Cardiac septum (tissue), 1 donor: ENCODE measurements around the gene CHST8. TPM values are rescaled to one million over a fixed set of nuclear protein-coding genes. Genes with fewer than 3 reads are reported as not detected.
"Not testable (repeated sequence)": the region's sequence is repeated elsewhere in the genome, so short reads cannot be mapped to it uniquely, and the experiment has no call there.

ENCODE experiments used
- DNase-seq: peaks from one replicate; pipeline ENCODE4 v3.0.0-alpha.2; 2020; ENCODE audit warnings: low spot score
- intact Hi-C: fragments of 100-400 bp; cut with DNase I; formaldehyde crosslinking; loops from one replicate; pipeline ENCODE4 v1.14.0; 2022
- total RNA-seq: library from RNA; stranded (reverse); fragmentation: NEBNext Ultra II Directional; extraction: Animal tissue kit (Norgen Biotek cat#: 25700); gene quantifications from one replicate; pipeline ENCODE4 v1.2.1, GENCODE V29; 2021
- donor health status: DM: no; HTN: no; CAD: no.

Gene CHST8
- total RNA-seq, 1 donor from 2014 or later, result 0.27 TPM

DNA sequence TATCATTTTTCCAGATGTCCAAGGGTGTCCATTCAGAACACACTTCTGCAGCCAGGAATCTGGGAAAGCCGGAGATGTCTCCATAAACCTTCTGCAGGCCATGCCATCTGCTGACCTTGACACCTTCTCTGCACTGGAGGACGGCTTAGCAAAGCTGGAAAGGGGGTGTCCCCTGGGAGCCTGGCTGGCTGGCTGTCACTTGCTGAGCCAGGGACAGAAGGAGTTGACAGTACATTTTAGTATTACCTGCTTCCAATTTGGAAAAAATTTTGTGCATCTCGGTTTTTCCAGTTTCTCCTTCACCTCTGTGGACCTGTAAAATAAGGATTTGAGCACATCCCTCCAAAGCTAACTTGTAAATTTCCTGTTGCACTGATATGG is 8.1 kb upstream of the CHST8 start:
- intact Hi-C loops, result no loop called here
- DNase-seq, result no peak

DNA sequence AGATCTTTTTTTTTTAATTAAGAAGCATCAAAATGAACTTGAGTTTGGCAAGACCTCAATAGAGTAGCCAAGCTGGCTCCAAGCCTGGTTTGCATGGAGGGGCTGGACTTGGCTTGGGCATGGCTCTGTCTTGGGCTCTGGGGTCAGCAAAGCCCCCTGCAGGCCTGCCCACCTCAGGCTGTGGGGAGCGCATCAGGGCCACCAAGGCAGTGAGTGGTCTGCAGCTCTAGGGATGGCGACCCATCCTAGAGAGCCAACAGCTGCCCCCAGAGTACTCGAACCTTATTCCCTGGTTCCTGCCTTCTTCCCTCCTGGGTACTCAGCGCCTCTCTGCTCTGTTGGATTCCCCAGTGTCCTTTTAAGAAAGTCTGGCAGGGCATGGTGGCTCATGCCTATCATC is 5.4 kb upstream of the CHST8 start:
- DNase-seq, result no peak
- intact Hi-C loops, result no loop called here

DNA sequence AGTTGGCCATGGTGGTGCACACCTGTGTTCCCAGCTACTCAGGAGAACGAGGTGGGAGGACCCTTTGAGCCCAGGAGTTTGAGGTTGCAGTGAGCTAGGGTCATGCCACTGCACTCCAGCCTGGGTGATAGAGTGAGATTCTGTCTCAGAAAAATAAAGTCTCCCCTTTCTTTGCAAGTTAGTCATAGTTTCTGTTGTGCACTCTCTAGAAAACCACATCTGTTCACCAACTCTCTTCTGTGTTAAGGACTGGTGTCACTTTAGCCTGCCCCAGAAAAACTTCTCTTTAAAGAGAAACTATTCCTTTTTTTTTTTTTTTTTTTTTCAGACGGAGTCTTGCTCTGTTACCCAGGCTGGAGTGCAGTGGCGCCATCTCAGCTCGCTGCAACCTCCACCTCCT is 4.9 kb upstream of the CHST8 start:
- no peak for DNase-seq
- intact Hi-C loops, result no loop called here

DNA sequence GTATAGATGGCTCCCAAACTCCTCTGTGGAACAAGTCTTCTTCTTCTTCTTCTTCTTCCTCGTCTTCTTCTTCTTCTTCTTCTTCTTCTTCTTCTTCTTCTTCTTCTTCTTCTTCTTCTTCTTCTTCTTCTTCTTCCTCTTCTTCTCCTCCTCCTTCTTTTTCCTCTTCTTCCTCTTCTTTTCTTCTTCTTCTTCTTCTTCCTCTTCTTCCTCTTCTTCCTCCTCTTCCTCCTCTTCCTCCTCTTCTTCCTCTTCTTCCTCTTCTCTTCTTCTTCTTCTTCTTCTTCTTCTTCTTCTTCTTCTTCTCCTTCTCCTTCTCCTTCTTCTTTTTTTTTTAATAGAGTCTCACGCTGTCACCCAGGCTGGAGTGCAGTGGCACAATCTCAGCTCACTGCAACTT is 3.4 kb upstream of the CHST8 start:
- DNase-seq, intact Hi-C loops: not testable (repeated sequence)

DNA sequence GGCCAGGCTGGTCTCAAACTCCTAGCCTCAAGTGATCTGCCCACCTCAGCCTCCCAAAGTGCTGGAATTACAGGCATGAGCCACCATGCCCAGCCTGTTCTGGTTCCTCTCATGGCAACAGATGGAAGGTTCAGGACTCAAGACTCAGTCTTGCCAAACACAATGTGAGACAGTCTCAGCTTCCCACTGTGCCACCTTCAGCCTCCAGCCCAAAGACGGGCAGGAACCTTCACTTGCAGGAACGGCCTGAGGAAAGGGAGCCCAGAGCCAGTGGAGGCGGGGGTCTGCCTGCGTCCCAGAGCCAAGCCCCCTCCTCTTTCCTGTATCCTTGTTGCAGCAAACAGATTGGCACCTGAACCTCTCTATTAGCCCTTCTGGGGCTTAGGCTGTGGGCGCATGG is 2.9 kb upstream of the CHST8 start:
- intact Hi-C loops, result no loop called here
- no peak for DNase-seq

DNA sequence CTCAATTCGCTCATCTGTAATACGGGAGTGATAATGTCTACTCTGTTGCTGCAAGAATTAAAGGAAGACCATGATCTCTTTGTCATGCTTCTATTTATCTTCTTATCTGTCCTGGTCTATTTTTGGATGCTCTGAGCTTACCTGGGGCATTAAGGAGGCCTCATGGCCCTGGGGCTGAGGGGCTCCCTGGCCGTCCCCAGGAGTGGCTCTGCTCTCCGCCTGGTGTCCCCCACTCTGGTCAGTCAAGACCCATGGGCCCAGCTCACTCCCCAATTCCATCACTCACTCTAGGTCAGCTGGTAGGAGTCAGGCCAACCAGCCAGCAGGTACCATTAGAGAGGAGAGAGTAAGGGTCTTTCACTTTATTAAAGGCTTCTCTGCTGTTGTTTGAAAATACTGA is 1.1 kb upstream of the CHST8 start:
- intact Hi-C loops, result no loop called here

DNA sequence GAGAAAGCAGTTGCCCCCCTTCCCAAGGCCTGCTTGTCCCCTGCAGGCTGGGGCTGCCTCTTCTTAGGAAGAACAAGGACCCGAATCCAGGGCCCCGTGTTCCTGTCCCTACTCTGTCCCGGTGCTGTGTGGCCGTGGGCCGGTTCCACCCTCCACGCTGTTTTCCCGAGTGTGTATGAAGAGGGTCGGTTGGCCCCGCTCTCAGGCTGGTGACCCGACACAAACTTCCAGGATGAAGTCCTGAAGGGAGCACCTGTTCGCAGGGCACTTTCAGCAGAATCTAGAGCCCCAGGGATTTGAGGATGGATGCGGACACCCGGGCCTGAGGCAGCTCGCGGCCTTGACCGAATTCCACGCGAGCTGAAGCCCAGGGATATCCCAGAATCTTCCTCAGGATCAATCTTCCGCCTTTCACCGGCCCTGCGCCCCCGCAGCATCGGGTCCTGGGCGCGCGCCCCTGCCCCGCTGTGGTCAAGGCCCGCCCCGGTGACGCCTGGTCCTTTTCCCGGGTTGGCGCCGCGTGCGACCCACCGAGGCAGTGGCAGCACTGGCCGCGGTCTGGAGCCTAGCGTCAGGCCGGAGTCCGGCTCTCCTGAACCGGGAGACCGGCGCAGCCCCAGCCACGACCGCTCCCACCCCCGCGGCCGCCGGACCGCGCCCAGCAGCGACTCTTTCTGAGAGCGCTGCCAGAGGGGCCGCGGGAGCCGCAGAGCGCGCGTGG is 528 bp upstream of the CHST8 start:
- no peak for DNase-seq
- intact Hi-C loops, result no loop called here

More for the DNA sequence above, 1.1 kb upstream of the CHST8 start:
- DNase-seq, result no peak

DNA sequence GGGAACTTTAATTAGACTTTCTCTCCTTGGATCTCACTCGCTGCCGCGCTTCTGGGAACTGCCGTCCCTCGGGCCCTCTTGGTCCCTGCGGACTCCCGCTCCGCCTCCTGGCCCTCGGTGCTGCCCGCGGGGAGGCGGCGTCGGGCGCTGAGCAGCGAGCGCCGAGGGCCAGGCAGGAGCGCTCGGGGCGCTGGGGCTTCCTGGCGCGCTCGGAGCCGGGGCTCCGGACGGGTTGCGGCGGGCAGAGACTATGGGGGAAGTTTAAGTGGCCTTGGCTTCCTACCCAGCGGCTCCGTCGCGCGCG is 704 bp downstream of the CHST8 start:
- no peak for DNase-seq
- intact Hi-C loops, result no loop called here

DNA sequence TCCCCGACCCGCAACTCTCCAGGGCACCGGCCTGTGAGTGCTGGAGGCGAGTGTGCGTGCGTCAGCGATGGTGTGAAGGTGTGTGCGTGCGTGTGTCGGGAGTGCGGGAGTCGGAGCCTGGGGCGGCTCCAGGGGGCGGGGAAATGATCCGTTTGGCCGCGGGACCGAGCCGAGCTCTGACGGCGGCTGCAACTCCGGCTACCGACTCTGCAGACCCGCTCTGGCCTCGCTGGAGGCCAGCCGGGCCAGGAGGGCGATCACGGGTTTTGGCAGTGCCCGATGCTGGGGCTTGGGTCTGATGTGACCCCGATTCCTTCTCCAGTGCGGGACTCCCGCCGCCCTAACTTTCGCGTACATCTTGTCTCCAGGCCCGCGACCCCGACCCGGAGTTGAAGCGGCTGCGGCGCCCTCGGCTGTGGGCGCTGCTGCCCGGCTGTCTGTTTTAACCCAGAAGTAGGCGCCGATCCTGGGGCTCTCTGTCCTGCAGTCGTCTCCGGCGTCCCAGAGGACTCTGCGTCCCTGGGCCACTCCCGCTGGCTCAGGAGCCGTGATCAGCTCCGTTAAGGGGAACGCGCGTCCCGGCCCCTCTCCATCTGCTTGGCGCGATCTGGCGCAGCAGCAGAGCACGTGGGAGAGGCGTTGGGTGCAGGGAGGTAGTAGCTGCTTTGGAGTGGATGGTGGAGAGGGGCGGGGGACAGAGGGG is 1.2 kb downstream of the CHST8 start:
- intact Hi-C loops, result no loop called here
- DNase-seq, result no peak

DNA sequence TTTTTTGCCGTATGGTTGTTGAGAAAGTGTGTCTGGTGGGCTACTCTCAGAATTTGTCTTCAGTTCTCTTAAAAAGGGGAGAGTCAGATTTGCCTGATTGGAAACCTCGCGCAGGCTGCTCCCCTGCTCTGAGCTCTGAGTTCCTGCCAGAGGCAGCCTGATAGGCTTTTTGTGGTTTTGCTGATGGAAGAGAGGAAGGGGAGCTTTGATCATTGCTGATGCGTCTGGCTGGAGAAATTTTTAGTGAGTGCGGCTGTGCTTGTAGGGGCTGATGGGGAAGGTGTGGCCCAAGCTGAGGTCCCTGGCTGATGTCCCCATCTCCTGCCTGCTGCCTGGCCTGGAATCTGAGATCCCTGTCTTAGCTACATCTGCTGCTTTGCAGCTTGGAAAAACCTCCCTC is 2.8 kb downstream of the CHST8 start:
- intact Hi-C loops, result no loop called here

DNA sequence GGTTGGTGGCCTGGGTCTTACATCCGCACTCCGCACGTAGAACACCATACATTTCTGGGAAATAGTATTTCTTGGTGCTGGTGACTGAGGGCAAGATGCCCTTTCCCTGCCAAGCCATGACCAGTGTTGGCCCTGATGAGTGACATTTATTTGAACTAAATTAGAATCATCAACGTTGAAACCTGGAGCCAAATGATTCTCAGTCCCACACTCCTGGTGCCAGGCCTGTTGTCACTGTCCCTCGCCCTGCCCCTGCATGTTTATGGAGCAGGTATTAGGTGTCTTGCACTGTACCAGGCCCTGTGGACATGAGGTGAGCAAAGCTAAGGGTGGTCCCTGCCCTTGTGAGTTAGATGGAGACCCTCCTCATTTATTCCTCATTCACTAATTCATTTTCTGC is 5.8 kb downstream of the CHST8 start:
- intact Hi-C loops, result no loop called here
- peak; percentile 58 for DNase-seq

More for the DNA sequence above, 2.8 kb downstream of the CHST8 start:
- no peak for DNase-seq

DNA sequence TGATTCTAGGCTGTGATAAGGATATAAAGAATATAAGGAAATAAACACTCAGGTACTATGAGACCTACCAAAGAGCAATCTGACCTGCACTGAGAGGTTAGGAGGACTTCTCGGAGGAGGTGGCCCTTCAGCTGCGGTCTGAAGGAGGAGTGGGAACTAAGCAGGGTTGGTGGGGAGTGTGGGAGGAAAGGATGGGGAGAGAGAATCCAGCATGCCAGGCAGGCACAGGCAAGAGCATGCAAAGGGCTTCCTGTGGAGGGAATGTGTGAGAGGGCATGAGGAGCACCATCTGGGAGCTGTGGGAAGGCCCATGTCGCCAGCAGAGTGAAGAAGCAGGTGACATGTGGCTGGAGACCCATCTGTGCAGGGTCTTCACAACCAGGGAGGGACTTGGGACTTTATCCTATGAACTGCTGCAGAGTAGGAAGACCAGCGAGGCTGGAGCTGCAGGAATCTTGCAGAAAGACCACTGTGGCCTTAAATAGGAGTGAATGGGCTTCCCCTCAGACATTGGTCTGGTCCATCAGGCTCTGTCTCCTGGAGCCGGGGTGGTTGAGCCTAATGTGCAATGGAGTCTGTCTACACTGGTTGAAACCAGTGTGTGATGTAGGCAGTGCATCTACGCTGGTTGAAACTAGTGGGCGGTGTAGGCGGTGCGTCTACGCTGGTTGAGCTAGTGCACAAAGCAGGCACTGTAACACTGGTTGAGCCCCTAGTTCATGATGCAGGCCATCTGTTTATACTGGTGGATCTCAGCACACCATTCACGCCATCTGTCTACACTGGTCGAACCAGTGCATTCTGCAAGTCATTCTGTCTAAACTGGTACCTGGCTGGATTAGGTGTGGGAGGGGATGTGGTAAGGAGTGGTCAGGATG is 6.4 kb downstream of the CHST8 start:
- no peak for DNase-seq
- intact Hi-C loops, result no loop called here

DNA sequence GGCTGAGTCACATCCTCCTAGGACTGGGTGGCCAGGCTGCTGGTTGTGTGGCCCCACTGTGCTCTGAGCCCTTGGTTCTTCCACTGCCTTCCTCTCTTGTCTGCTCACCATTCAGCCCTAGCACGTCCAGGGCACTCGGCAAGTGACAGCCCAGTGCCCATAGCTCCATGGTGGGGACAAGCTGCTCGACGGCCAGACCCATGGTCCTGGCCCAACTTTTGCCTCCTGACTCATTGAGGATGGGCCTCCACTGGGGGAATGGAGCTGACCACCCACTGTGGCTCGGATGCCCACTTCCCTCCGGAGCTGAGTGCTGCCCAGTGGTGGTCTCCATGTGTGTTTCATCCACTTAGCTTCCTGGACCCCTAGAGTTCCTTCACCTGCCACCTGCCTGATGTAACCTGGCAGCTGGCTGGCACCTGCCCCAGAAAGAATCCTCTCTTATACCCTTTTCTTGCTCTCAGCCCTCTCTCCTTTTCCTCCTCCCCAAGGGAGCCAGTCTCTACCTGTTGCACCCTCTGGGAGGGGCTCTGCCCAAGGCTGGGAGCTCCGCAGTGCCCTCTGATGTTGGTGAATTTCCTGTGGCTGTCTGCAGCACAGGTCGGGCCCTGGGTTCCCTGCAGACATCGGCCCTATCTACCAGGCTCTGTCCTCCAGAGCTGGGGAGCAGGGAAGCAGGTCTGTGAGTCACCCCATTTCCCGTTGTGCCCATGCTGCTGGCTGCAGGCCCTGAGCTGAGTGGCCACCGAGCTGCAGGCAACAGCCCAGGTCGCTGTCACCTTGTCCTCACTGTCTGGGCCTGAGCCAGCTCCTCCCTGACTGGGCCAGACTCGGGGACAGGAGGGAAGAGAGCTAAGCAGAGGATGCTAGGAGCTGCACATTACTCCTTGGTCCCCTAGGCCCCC is 7.4 kb downstream of the CHST8 start:
- no peak for DNase-seq
- intact Hi-C loops, result no loop called here

DNA sequence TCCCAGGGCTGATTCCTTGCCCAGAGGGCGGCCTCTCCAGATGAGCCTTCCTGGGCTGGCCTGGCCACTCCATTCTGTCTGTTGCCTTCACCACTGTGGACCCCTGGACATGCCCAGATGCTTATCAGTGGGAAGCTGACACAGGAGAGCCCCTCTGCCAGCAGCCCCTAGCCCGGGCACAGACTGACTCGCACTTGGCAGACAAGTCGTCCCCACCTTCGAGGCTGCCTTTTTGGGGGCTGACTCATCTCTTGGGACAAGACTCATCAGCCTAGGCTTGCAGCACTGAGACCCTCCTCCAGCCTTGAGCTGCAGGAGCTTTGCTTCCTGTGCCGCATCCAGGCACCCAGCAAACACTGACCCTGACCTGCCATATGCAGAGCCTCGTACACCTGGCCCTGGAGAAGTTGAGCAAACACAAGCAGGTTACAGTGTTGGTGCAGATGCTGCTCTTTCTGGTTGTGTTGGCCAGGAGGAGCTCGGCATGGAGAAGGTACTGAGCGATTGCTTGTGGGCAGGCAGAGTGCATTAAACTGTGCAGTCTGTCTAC is 8.1 kb downstream of the CHST8 start:
- intact Hi-C loops, result no loop called here
- no peak for DNase-seq

DNA sequence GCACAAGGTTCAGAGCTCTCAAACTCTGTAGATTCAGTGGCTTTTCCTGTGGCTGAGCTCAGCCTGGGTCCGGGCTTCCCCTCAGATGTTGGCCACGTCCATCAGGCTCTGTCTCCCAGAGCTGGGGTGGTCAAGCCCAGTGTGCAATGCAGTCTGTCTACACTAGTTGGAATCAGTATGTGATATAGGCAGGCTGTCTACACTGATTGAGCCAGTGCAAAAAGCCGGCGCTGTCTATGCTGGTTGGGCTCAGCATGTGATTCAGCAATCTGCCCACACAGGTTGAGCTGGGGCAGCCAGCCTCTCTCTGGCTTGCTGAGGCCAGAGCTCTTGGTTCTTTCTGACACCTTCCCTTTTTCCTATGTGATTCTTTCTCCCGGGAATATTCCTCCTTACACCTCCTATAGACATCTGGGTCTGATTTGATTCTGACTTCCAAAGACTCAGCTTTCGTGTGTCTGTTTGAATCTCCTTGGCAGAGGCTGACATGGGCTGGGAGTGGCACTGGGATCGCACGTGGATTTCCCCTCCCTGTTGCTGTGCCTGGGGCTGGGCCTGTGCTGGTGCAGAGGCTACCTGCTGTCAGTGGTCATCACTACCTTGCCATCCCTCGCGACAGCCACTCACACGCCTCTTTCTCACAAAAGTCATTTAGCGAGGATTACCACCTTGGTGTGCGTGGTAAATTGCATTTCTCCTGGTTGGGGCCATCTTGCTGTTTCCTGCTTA is 9.3 kb downstream of the CHST8 start:
- intact Hi-C loops, result no loop called here
- no peak for DNase-seq

DNA sequence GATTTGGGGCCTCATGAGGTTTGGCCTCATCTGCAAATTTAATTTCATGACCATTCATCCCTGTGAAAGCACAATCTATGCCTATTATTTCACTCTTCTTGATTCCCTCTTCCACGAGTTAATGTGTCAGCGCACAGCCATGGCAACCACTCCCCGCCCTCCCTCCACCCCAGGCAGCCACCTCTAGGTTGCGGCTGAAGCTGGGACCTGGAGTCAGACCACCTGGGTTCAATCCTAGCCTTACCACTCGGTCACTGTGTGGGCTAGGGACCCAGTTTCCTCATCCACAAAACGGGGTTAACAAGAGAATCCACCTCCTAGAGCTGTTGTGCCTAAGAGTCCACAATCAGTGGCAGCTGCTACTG is 9.8 kb downstream of the CHST8 start:
- intact Hi-C loops, result no loop called here
- no peak for DNase-seq

DNA sequence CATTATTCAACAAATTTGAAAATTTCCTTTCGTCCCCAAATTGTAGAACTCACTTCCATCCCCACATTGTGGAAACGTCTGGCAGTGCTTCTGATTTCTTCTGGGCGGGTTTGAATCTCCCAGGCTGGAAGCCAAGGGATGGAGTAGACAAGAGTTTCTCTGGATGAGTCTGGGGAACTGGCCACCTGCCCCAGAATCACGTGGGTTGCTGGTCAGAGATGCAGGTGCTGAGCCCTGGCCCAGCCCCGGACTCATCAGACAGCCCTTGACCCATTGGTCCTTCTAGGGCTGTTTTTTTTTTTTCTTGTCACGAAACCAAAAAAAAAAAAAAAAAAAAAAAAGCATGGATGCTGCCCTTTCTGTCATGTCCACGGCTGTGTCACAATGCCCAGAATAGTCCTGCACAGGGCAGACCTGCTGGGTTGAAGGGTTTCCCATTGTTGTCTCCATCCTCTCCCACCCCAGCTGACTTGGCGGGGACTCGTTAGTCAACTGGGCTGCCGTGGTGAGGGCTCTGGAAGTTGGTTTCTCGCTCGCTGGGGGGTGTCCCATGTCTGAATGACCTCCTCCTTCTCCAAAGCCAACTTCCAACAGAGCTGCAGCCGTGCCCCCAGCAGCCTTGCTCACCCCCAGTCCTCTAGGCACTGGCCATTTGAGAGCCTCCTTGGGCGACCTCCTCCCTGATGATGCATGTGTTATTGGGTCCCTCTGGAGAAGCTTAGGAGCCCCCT is 12.8 kb downstream of the CHST8 start:
- intact Hi-C loops, result no loop called here
- peak; percentile 38 for DNase-seq
